Right forelimb (tissue), 1 donor: Measurements from ENCODE around the gene THPO.
"Not testable (repeated sequence)": the region's sequence is repeated elsewhere in the genome, so short reads cannot be mapped to it uniquely, and the experiment has no call there.

Experiments used
- DNase-seq: peaks from one replicate; pipeline ENCODE4 v3.0.0-alpha.2; 2018

THPO gene

DNA sequence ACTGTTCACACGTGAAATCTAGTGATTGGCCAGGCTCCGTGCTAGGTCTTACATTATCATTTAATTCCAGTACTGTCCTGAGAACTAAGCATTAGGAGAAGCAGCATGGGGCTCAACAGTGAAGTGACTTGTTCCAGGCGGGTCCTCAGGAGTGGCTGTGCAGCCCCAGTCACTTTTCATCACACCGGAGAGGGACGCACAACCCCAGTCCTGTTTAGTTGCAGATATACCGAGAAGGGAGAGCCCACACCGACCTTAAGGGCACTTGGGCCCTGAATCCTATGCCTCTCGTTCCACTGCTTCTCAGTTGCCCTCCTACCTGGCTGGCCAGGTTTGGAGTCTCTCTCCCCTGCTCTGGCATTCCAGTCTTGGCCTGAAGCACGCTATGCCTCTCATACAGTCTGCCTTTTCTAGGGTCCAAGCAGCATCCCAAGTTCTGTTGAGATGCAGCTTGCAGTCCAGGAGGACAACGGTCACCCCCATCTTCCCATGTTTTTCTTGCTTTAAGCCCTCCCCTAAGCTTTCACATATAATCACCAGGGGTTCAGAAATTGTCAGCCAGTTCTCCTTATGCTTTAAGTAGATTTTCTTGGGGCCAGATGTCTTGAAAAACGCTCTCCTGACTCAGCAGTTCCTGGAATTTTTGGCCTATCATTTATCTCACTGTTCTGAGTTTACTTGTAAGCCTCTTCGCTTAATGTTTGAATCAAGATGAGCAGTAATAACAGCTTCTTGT is 30.5 kb downstream of the THPO start:
- DNase-seq: no peak

DNA sequence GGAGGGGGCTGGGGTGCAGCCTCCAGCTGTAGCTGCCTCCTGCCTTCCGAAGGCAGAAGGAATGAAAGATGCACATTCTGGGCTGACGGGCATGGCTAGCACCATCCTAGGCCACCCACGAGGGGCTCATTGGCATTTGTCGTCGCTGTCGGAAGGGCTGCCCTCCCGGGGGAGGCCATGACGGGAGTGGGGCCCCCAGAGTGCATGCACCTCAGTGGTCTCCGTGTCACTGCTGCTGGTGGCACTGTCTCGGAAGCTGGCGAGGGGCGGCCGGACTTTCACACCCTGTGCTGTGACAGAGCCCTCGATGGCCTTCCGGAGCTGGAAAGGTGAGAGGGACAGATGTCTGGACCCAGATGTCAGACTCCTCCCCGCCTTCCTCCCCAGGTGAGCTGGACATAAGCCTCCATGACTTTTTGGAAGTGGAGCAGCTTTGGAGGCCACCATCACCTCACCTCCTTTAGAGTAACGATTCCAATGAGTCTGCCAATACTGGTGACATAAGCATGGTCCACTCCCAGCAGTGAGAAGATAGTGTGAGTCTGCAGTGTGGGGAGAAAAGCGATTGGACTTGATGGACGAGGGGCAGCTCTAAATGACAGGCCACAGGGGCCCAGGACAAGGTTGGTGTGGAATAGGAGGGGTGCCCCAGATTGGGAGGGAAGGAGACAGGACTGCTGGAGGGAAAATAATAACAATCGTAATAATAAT is 31.4 kb downstream of the THPO start:
- DNase-seq: no peak

DNA sequence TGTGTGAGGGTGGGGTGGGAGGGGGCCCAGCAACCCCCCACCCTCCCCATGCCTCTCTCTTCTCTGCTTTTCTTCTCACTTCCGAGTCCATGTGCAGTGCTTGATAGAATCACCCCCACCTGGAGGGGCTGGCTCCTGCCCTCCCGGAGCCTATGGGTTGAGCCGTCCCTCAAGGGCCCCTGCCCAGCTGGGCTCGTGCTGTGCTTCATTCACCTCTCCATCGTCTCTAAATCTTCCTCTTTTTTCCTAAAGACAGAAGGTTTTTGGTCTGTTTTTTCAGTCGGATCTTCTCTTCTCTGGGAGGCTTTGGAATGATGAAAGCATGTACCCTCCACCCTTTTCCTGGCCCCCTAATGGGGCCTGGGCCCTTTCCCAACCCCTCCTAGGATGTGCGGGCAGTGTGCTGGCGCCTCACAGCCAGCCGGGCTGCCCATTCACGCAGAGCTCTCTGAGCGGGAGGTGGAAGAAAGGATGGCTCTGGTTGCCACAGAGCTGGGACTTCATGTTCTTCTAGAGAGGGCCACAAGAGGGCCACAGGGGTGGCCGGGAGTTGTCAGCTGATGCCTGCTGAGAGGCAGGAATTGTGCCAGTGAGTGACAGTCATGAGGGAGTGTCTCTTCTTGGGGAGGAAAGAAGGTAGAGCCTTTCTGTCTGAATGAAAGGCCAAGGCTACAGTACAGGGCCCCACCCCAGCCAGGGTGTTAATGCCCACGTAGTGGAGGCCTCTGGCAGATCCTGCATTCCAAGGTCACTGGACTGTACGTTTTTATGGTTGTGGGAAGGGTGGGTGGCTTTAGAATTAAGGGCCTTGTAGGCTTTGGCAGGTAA is 32.5 kb downstream of the THPO start:
- no peak for DNase-seq

DNA sequence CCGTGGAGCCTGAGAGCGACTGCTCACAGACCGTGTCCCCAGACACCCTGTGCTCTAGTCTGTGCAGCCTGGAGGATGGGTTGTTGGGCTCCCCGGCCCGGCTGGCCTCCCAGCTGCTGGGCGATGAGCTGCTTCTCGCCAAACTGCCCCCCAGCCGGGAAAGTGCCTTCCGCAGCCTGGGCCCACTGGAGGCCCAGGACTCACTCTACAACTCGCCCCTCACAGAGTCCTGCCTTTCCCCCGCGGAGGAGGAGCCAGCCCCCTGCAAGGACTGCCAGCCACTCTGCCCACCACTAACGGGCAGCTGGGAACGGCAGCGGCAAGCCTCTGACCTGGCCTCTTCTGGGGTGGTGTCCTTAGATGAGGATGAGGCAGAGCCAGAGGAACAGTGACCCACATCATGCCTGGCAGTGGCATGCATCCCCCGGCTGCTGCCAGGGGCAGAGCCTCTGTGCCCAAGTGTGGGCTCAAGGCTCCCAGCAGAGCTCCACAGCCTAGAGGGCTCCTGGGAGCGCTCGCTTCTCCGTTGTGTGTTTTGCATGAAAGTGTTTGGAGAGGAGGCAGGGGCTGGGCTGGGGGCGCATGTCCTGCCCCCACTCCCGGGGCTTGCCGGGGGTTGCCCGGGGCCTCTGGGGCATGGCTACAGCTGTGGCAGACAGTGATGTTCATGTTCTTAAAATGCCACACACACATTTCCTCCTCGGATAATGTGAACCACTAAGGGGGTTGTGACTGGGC is 33.3 kb downstream of the THPO start:
- no peak for DNase-seq

DNA sequence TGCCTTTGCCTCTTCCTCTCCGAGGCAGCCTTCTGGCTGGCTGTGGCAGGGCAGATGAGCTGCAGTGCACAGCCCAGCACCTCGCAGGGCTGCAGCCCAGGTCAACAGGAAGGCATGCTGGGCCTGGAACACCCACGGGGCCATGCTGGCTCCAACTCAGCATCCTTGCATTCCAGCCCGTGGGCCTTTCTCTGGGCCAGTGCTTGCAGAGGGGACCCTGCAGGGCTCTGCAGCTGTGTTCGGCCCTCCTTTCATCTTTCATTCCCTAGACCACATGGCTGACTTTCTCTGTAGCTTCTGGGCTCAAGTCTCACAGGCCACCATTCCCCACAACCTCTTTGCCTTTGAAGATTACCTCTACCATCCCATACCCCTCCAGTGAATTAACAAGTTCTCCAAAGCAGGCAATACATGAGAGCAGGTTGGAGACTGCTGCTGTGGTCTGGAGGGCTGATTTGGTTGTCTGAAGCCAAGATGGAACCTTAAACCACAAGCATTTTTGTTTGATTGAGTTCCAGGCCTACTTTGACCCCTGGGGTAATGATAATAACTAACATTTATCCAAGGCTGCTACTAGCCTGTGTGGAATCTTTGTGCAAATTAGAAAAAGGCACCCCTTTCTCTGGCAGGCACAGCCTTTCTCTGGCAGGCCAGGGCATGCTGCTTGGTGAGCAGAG is 34.7 kb downstream of the THPO start:
- no peak for DNase-seq

DNA sequence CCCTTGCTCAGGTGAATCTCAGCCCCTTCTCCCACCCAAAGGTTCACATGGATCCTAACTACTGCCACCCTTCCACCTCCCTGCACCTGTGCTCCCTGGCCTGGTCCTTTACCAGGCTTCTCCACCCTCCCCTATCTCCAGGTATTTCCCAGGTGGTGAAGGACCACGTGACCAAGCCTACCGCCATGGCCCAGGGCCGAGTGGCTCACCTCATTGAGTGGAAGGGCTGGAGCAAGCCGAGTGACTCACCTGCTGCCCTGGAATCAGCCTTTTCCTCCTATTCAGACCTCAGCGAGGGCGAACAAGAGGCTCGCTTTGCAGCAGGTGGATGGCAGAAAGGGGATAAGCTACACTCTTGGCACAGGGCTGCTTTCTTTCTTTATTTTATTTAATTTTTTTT is 36.1 kb downstream of the THPO start:
- DNase-seq: no peak

DNA sequence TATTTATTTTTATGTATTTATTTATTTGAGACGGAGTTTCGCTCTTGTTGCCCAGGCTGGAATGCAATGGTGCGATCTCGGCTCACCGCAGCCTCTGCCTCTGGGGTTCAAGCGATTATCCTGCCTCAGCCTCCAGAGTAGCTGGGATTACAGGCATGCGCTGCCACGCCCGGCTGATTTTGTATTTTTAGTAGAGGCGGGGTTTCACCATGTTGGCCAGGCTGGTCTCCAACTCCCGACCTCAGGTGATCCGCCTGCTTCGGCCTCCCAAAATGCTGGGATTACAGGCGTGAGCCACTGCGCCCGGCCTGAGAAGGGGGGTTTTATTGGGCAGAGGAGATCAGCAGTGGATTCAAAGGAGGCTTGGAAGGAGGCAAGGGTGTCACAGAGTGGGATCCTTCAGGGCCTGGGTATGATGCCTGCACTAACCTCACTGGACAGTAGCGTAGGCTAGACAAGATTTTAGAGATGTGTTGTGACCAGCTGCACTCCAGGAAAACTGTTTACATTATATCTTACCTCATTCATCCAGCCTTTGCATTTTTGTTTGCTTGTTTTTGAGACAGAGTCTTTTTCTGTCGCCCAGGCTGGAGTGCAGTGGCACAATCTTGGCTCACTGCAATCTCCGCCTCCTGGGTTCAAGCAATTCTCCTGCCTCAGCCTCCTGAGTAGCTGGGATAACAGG is 38.4 kb downstream of the THPO start:
- DNase-seq: not testable (repeated sequence)

DNA sequence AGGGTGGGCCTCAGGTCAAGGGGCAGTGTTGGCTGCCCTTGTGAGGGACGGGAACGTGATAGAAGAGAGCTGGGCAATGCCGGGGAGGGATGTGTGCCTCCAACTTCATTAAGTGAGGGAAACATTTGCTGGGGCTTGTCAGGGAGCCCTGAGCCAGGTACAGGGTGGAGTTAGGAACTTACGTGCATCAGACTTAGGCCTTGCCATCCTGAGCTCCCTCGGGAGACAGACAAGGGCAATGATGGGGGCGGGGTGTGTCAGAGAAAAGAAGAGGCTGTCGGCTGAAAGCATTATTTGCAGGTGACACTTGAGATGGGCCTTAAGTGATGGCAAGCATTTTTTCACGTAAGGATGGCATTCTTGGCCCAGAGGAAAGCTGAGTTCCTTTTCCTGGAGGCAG is 39.0 kb downstream of the THPO start:
- no peak for DNase-seq

DNA sequence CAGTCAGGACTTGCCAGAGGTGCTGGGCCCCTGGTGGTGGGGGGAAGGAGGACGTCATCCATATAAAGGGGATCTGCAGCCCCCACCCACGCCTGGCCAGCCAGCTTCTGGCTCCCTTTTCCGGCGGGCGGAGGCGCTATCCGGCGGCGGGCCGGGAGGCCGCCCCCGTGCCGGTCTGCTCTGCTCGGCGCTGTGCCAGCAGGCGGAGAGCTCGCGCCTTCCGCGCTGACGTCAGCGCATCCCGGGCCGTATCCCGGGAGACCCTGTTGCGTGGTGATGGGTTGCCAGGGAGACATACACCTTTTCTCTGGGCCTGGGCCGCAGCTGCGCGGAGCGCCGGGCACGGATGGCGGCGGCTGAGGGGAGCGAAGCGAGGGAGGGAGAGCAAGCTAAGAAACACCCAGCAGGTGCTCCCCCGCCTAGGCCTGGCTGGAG is 39.5 kb downstream of the THPO start:
- peak; percentile 92 for DNase-seq

DNA sequence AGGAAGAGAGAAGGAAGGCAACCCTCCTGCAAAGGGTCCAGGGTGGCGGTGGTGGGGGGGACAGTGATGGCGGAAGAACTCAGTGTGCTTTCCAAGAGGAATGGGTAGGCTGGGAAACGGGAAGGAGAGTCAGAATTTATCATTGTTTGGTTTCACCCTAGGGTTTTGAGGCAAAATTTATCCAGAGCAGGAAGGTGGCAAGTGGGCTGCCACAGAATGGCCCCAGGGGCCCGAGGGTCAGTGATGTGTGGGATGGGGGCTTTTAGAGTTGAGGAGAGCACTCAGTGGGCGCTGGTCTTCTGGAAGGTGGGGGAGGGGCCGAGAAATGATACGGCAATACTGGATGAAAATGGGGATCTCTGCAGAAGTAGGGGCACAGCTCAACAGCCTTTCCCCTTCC is 40.0 kb downstream of the THPO start:
- DNase-seq: no peak

DNA sequence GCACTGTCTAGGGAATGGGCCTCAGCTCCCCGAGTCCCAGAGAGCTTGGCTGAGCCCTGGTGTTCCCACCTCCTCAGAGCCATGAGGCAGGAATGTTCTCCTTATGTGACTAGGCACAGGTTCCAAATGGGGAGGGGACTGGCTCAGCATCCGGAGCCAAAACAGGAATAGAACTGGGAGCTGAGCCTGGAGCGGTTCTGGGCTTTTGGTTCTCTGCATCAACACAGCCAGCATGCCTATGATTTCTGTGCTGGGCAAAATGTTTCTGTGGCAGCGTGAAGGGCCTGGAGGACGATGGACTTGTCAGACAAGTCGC is 40.6 kb downstream of the THPO start, which contains the start of gene FAM131A:
TSS of gene FAM131A (plus strand) at position 202 of the 316 bp plus-strand sequence. CDS start at position 233, 31 bp downstream.
- DNase-seq: peak; percentile 87

DNA sequence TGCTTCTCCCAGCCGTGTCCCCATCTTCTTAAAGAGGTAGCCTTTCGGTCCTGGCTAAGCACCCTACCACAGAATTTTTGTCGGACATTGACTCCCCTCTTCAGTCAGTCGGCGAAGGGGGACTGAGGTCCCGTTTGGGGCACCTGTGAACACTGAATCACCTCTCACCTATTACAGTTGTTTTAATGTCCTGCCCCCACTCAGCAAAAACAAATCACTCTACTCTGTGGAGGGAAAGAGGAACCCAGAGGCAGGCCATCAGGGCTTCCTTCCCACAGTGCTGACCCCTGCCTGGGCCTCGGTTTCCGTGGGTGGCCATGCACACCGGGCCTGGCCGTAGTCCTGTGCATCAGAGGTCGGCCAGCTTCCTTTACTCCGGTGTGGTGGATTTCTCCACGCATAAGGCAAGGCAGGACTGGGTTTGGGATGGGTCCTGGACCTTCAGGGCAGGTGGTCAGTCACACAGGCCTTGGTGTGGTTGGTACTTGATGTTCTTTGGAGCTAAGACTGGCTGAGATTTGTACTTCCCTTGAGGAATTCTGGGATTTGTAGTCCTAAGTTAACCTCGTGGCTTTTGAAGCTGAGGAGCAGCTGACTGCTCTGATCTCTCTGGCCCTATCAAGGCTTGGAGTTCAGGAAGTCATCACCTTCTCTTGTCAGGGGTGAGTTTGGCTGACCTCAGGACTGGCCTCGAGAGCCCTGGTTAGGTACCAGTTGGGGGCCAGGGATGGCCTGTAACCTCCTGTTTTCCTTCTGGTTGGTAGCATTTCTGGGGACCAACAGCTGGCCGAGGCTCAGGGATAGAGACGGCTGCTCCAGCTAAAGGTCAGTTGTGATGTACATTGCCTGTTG is 41.2 kb downstream of the THPO start:
- peak; percentile 66 for DNase-seq

DNA sequence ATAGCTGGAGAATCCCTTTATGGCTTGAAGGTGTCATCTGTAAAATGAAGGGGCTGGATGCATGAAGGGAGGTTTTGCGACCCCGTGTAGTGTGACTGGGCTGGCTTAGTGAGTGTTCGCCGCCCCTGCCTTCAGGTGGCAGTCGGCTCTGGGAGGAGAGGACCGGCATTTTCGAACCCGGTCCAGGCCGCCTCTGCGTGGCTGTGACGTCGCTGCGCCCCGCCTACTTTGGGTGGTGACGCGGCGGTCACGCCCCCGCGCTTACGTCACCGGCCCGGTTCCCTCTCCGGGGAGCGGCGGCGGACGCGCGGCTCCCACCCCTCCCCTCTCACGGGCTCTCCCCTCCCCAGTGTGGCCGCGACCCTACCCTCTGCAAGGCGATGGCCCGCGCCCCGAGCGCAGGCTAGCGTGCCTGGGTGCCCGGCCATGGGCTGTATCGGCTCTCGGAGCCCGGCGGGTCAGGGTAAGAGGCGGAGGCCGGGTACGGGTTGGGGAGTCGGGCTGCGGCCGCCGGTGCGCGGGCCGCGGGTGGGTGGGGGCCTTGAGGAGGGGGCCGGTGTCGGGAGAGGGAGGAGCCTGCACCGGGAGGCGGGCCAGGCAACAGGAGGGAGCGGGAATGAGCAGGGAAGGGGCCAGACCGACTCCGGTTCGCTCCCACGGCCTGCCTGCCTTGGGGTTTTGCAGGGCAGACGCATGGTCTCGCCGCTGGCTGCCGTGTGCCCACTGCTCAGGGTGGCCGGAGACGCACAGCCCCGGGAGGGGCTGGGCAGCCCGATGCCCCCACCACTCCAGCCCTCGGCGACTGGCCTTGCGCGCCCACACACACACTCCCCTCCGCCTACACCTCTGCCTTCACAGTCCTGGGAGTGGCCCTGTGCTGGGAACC is 42.1 kb downstream of the THPO start:
- DNase-seq: peak; percentile 94

DNA sequence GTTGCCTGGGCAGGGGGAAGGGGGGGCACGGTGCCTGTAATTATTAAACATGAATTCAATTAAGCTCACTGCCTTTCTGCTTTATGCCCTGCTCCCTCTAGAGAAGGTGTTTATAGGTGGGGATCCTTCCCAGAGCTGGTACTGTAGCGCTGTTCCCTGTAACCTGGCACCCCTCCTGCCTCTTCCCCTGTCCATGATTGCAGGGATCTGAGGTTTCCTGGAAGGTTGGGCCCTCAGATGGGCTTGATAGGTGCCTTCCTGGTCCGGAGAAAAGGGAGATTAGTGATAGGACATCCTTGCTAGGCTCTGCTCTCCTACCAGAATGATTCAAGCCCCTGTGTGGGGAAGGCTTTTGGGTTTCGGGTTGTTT is 42.7 kb downstream of the THPO start:
- DNase-seq: no peak

DNA sequence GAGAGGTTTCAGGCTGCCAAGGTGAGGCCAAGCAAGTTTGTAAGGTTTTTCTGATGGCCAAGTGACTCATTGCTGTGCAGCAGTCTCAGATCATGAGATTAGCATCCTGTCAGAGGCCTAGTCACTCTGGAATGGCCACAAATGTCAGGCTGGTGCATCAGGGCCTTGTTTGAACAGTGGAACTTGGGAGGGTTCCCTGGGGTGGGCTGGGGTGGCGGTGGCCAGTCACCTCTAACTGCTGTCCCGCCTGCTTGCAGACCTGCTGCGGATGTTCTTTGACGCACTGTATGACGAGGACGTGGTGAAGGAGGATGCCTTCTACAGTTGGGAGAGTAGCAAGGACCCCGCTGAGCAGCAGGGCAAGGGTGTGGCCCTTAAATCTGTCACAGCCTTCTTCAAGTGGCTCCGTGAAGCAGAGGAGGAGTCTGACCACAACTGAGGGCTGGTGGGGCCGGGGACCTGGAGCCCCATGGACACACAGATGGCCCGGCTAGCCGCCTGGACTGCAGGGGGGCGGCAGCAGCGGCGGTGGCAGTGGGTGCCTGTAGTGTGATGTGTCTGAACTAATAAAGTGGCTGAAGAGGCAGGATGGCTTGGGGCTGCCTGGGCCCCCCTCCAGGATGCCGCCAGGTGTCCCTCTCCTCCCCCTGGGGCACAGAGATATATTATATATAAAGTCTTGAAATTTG is 43.4 kb downstream of the THPO start:
- no peak for DNase-seq

DNA sequence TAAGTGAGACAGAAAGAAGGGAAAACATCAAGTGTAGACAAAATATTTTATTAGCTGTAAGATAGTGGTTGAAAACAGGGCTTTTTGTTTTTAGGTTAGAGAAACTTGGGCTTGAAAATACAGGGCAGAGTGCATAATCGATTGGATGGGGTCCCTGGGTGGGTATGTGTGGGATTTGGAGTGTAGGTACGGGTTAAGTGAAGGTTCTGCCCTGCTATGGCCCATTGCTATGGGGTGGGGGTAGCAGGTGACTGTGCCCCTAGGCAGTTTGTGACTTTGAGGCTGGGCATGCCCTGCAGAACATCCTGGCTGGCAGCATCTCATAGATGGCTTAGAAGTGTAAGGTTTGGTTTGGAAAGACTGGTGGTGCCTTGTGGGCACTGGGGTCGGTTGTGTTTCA is 44.3 kb downstream of the THPO start:
- no peak for DNase-seq

DNA sequence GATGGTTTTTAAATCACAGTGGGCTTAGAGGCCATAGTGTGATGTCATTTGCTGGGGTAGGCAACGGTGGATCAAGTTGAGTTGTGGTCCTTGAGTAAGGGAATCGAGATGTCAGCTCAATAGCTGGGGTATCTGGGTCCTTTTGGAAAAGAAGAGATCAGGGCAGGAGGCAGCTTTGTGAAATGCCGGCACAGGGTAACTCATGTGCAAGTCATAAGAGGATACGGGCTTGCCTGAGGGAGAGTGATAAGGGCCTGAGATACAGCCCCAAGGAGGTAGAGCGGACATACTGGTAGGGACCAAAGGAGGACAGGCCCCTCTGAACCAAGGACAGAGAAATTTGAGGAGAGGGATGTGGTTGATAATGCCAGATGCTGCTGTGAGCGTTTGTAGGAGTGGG is 44.8 kb downstream of the THPO start:
- DNase-seq: no peak

DNA sequence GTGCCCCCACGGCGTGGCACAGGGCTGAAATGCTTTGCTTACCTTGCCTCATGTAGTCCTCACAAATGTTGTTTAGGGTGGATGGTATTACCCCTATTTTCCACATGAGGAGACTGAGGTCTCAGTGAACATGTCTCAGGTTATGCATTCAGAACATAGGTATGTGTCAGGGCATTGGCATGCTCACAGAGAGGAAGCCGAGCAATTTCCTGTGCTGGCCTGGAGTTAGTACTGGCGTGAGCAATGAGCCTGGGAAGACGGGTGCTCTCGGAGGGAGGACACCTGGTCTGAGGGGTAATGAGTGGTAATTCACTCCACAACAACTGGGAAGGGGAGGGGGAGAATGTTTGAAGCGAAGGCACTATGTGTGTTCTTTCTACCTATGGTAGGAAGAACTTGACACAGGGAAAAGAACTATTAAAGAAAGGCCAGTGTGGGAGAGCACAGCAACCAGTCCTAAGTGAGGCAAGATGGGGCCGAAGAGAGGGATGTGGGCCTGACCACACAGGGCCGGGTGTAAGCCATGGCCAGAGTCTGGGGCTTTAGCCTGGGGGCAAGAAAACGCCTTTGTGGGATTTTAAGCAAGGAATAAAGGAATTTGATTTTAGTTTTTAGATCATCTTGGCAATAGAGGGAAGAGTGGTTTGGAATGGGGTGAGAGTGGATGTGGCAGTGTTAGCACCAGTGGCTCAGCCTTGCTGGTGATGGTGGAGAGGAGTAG is 45.5 kb downstream of the THPO start:
- DNase-seq: no peak
